Activated CD4-positive, alpha-beta T cell treated with anti-CD3 and anti-CD28 coated beads, Interleukin-2, amount 10 ng/mL, durations not matched to agents 7 days and 5 days (primary cell): Measurements from ENCODE around the gene HNRNPLL. TPM values are rescaled to one million over a fixed set of nuclear protein-coding genes. Genes with fewer than 3 reads are reported as not detected.

Experiments
- CTCF ChIA-PET: fragments of 350-600 bp; sonication (Branson Sonifier 250); formaldehyde crosslinking; loops from one replicate; lab custom pipeline; 2021; ENCODE audit warnings: antibody characterized with exemption; lab: Charles Lee
- POLR2A ChIA-PET: fragments of 350-600 bp; sonication (Branson Sonifier 250); formaldehyde crosslinking; loops from one replicate; lab custom pipeline; 2021; ENCODE audit warnings: antibody characterized with exemption; lab: Charles Lee
- DNase-seq: peaks from one replicate; pipeline ENCODE4 v3.0.0-alpha.2; 2020
- H3K27ac Mint-ChIP-seq: one replicate; pipeline ENCODE4 v1.8.0; 2021; ENCODE audit warnings: mild to moderate bottlenecking, moderate library complexity, mixed read lengths
- H3K27me3 Mint-ChIP-seq: one replicate; pipeline ENCODE4 v1.8.0; 2021; ENCODE audit warnings: mixed read lengths
- H3K36me3 Mint-ChIP-seq: one replicate; pipeline ENCODE4 v1.8.0; 2021; ENCODE audit warnings: low read depth, mixed read lengths
- H3K4me1 Mint-ChIP-seq: one replicate; pipeline ENCODE4 v1.8.0; 2021; ENCODE audit warnings: mixed read lengths
- H3K4me3 Mint-ChIP-seq: one replicate; pipeline ENCODE4 v1.8.0; 2021; ENCODE audit warnings: mild to moderate bottlenecking, moderate library complexity, mixed read lengths
- H3K9me3 Mint-ChIP-seq: one replicate; pipeline ENCODE4 v1.8.0; 2021; ENCODE audit warnings: mixed read lengths
- total RNA-seq, 2 experiments: library from RNA; stranded (reverse); gene quantifications; one replicate each; pipeline ENCODE4 v1.2.3, GENCODE V29; 2021

The HNRNPLL gene
- total RNA-seq, 2 experiments from 2014 or later, result 54.2 to 55.8 TPM

GRCh38 chr2:38633895-38634294 lies 31.2 kb upstream of the HNRNPLL start:
- Mint-ChIP-seq H3K4me3 (no peak overlapping the region), H3K27me3 (no peaks in the 10 kb centered on the region), H3K9me3 (peaks cover 2% of the 10 kb centered on the region), H3K27ac (no peak overlapping the region), H3K36me3 (peaks cover 4% of the 10 kb centered on the region), H3K4me1 (peaks cover 32% of the 10 kb centered on the region)
- ChIA-PET CTCF (no interaction called here), POLR2A (no interaction called here)
- DNase-seq, result no peak

GRCh38 chr2:38632980-38633379 lies 30.3 kb upstream of the HNRNPLL start:
- H3K4me3 Mint-ChIP-seq, result no peak overlapping the region
- no peak overlapping the region for H3K27ac Mint-ChIP-seq
- H3K36me3 Mint-ChIP-seq, result peaks cover 4% of the 10 kb centered on the region

GRCh38 chr2:38631976-38632375 lies 29.2 kb upstream of the HNRNPLL start:
- H3K27ac Mint-ChIP-seq, result no peak overlapping the region
- H3K4me3 Mint-ChIP-seq, result no peak overlapping the region
- no peak for DNase-seq
- H3K36me3 Mint-ChIP-seq, result peaks cover 4% of the 10 kb centered on the region
- ChIA-PET CTCF (no interaction called here), POLR2A (no interaction called here)
- H3K9me3 Mint-ChIP-seq, result peaks cover 2% of the 10 kb centered on the region
- peaks cover 32% of the 10 kb centered on the region for H3K4me1 Mint-ChIP-seq
- H3K27me3 Mint-ChIP-seq, result no peaks in the 10 kb centered on the region

More at GRCh38 chr2:38632980-38633379, 30.3 kb upstream of the HNRNPLL start:
- ChIA-PET POLR2A (no interaction called here), CTCF (no interaction called here)
- no peaks in the 10 kb centered on the region for H3K27me3 Mint-ChIP-seq
- peaks cover 28% of the 10 kb centered on the region for H3K4me1 Mint-ChIP-seq
- no peak for DNase-seq
- H3K9me3 Mint-ChIP-seq, result peaks cover 2% of the 10 kb centered on the region

GRCh38 chr2:38629684-38630083 lies 27.0 kb upstream of the HNRNPLL start:
- ChIA-PET POLR2A (no interaction called here), CTCF (interaction anchor here (0.6 to 1.5 kb wide), 2 partner anchors 26 to 1413 kb away, joined by 5 to 7 read pairs; no protein-coding TSS in a partner anchor)
- no peak overlapping the region for H3K27ac Mint-ChIP-seq
- peaks cover 2% of the 10 kb centered on the region for H3K9me3 Mint-ChIP-seq
- H3K4me1 Mint-ChIP-seq, result peaks cover 37% of the 10 kb centered on the region
- H3K4me3 Mint-ChIP-seq, result no peak overlapping the region
- no peak for DNase-seq
- H3K36me3 Mint-ChIP-seq, result peaks cover 3% of the 10 kb centered on the region
- no peaks in the 10 kb centered on the region for H3K27me3 Mint-ChIP-seq

DNA sequence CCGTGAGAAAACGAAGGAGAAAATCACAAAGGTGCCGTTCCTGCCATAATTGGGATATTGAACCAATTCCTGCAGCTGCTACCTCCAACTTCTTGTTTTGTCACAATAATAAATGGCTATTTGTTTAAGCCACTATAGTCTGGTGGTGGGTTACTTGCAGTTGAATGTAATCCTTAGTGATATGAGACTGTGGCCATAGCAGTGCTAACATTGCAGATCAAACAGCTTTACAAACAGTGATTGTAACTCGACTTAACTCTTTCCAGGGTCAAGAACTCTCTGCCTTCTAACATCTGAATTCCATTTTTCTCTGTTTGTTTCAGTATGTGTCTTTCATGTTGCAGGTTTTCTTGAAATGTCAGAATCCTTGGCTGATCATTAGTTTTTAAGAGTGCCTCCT lies 24.7 kb upstream of the HNRNPLL start:
- DNase-seq, result no peak
- Mint-ChIP-seq H3K9me3 (peaks cover 2% of the 10 kb centered on the region), H3K36me3 (no peaks in the 10 kb centered on the region), H3K4me1 (peaks cover 27% of the 10 kb centered on the region), H3K27ac (no peak overlapping the region), H3K4me3 (no peak overlapping the region), H3K27me3 (no peaks in the 10 kb centered on the region)
- ChIA-PET CTCF (interaction anchor here (1.0 to 3.0 kb wide), 8 partner anchors 10 to 104 kb away, joined by 3 to 17 read pairs (median 4); no protein-coding TSS in a partner anchor), POLR2A (no interaction called here)

DNA sequence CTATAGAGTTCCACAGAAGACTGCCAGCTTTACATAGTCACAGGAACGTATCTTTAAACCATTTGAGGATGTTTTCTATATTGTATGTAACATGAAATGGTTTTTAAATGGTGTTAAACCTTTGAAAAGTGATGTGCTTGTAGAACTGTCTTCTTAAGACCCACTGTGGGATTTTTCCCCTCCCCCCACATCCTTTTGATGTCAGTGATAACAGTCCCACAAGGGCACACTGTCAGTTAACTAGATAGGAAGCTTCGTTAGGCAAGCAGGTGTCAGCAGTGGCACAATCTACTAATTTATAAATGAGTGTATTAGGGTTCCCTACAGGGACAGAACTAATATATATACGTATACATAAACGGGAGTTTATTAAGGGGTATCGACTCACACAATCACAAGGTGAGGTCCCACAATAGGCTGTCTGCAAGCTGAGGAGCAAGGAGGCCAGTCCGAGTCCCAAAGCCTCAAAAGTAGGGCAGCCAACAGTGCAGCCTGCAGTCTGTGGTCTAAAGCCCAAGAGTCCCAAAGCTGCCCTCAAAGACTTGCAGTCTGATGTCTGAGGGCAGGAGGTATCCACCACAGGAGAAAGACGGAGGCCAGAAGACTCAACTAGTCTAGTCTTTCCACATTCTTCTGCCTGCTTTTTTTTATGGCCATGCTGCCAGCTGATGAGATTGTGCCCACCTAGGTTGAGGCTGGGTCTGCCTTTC lies 23.8 kb upstream of the HNRNPLL start:
- Mint-ChIP-seq H3K27me3 (no peaks in the 10 kb centered on the region), H3K4me3 (no peak overlapping the region), H3K36me3 (no peaks in the 10 kb centered on the region), H3K4me1 (peaks cover 29% of the 10 kb centered on the region), H3K9me3 (peaks cover 2% of the 10 kb centered on the region), H3K27ac (peak overlapping the region; percentile 71)
- ChIA-PET POLR2A (no interaction called here), CTCF (interaction anchor here (0.8 to 3.0 kb wide), 7 partner anchors 9 to 75 kb away, joined by 3 to 17 read pairs (median 5); no protein-coding TSS in a partner anchor)
- peak; percentile 70 for DNase-seq

DNA sequence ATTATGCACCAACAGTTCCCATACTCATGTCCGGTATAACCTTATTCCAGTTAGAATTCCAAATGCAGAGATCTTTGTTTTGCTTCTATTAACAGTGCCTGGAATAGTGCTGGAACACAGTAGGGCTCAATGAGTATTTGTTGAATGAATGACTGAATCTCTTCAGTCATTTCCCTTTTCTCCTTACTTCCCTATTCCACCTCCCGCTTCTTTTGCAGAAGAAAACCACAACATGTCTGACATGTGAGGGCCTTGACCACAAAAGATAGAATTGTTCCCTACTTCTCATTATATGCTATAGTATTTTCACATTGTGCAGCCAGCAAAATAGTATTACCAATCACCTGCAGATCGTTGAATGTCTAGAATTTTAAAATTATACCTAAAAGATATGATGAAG lies 19.5 kb upstream of the HNRNPLL start:
- Mint-ChIP-seq H3K4me1 (peaks cover 25% of the 10 kb centered on the region), H3K27me3 (peaks cover 5% of the 10 kb centered on the region), H3K27ac (no peak overlapping the region), H3K4me3 (no peak overlapping the region), H3K36me3 (peaks cover 2% of the 10 kb centered on the region), H3K9me3 (no peaks in the 10 kb centered on the region)
- POLR2A ChIA-PET, result no interaction called here
- CTCF ChIA-PET, result no interaction called here
- no peak for DNase-seq

- no peak overlapping the region for H3K4me3 Mint-ChIP-seq
- H3K27ac Mint-ChIP-seq, result no peak overlapping the region
- POLR2A ChIA-PET, result no interaction called here
- H3K36me3 Mint-ChIP-seq, result peaks cover 2% of the 10 kb centered on the region
- H3K27me3 Mint-ChIP-seq, result peaks cover 5% of the 10 kb centered on the region
- DNase-seq, result no peak
- peaks cover 14% of the 10 kb centered on the region for H3K4me1 Mint-ChIP-seq
- no peaks in the 10 kb centered on the region for H3K9me3 Mint-ChIP-seq
- CTCF ChIA-PET, result interaction anchor here (1.0 to 2.0 kb wide), 3 partner anchors 10 to 18 kb away, joined by 3 to 8 read pairs (median 6); partner anchors contain the start of gene HNRNPLL
Observed at GRCh38 chr2:38621018-38621417, 18.3 kb upstream of the HNRNPLL start.

DNA sequence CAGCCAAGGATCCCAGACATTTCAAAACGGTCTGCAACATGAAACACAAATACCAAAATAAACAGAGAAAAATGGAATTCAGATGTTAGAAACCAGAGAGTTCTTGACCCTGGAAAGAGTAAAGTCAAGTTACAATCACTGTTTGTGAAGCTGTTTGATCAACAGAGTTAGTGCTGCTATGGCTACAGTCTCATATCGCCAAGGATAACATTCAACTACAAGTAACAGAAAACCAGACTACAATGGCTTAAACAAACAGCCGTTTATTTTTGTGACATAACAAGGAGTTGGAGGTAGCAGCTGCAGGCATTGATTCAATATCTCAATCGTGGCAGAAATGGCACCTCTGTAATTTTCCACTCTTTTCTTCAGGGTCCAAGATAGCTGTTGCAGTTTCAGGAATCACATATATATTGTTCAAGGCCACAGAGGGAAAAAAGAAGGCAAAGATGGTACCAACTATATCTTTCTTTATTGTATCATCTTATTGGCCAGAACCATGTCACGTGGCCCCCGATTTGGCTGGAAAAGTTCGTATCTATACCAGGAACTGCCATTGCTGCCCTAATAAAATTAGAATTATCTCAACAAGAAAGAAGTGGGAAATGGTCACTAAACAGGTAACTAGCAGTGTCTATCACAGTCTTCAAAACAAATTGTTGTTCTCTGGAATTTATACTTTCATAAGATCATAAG lies 17.7 kb upstream of the HNRNPLL start:
- POLR2A ChIA-PET, result no interaction called here
- Mint-ChIP-seq H3K36me3 (peaks cover 2% of the 10 kb centered on the region), H3K4me1 (peaks cover 13% of the 10 kb centered on the region), H3K9me3 (no peaks in the 10 kb centered on the region), H3K27ac (no peak overlapping the region), H3K27me3 (peaks cover 5% of the 10 kb centered on the region), H3K4me3 (no peak overlapping the region)
- CTCF ChIA-PET, result interaction anchor here (1.0 to 2.0 kb wide), 6 partner anchors 9 to 85 kb away, joined by 3 to 8 read pairs (median 3); partner anchors contain the start of gene HNRNPLL
- no peak for DNase-seq

- Mint-ChIP-seq H3K4me1 (peaks cover 10% of the 10 kb centered on the region), H3K9me3 (no peaks in the 10 kb centered on the region), H3K27ac (peak overlapping the region; percentile 59), H3K27me3 (peaks cover 5% of the 10 kb centered on the region), H3K4me3 (no peak overlapping the region), H3K36me3 (peaks cover 2% of the 10 kb centered on the region)
- CTCF ChIA-PET, result interaction anchor here (0.6 to 2.0 kb wide), 7 partner anchors 8 to 121 kb away, joined by 3 to 8 read pairs (median 3); partner anchors contain the start of gene HNRNPLL
- POLR2A ChIA-PET, result no interaction called here
- DNase-seq, result no peak
Observed at GRCh38 chr2:38619458-38620164, 16.9 kb upstream of the HNRNPLL start.

- DNase-seq, result no peak
- Mint-ChIP-seq H3K4me3 (no peak overlapping the region), H3K9me3 (no peaks in the 10 kb centered on the region), H3K27me3 (peaks cover 5% of the 10 kb centered on the region), H3K4me1 (peaks cover 13% of the 10 kb centered on the region), H3K36me3 (peaks cover 2% of the 10 kb centered on the region), H3K27ac (no peak overlapping the region)
- ChIA-PET CTCF (interaction anchor here (0.9 to 8.1 kb wide), 6 partner anchors 10 to 64 kb away, joined by 3 to 61 read pairs (median 4); partner anchors contain the start of gene HNRNPLL), POLR2A (no interaction called here)
Observed at GRCh38 chr2:38617301-38617700, 14.6 kb upstream of the HNRNPLL start.

DNA sequence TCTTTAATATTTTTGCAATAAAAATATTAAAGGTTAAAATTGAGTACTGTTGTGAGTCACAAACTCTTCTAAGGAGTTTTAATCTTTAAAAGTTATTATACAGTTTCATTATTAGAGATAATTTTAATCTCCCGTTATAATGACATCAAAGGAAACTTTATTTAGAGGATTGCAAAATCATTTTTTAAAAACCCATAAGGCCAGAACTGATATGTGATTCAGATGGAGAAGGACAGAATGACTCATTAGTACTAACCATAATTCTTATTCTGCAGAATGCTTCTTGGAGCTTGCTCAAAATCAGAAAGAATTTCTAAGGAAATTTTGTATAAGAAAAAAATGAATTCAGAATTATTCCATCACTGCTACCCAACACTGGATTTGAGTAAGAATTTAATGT lies 12.5 kb upstream of the HNRNPLL start:
- no peak overlapping the region for H3K4me3 Mint-ChIP-seq
- no peak overlapping the region for H3K27ac Mint-ChIP-seq
- ChIA-PET CTCF (interaction anchor here (1.7 to 8.1 kb wide), 3 partner anchors 11 to 35 kb away, joined by 6 to 61 read pairs (median 9); partner anchors contain the start of gene HNRNPLL), POLR2A (no interaction called here)
- H3K9me3 Mint-ChIP-seq, result no peaks in the 10 kb centered on the region
- H3K36me3 Mint-ChIP-seq, result peaks cover 2% of the 10 kb centered on the region
- peaks cover 5% of the 10 kb centered on the region for H3K27me3 Mint-ChIP-seq
- no peak for DNase-seq
- H3K4me1 Mint-ChIP-seq, result peaks cover 21% of the 10 kb centered on the region
